Measurements from ENCODE around the gene RXRA.

DNA sequence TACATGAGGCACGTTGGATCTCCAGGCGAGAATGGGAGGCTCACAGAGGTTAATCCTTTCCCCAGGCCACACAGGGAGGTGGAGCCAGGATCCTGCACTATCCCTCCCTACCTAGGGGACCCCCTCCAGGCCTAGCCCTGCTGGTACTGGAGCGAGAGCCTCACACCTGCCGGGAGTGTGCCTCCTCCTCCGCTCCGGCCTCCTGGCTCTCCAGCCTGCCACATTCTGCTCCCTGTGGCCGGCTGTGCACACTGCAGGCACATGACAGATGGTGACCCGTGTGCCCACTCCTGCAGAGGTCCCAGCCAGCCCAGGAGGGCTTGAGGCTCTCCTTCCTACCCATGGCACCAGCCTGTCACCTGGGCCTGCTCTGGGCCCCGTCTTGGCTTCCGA, 93.4 kb downstream of the RXRA start:
- TF ChIP-seq CTCF (IDR thresholded peaks at IDR 0.05; ENCODE audit: insufficient read depth, low read length, poor library complexity, severe bottlenecking) (peak; percentile 29), EZH2phosphoT487 (conservative IDR thresholded peaks at IDR 0.05; ENCODE audit: low read length) (no peak)

Data from SU-DHL-6 (cell line).